Ascending aorta (tissue), 2 donors: ENCODE data around the gene PPP6R1. TPM values are rescaled to one million over a fixed set of nuclear protein-coding genes. Genes with fewer than 3 reads are reported as not detected.
"Not testable (repeated sequence)": the region's sequence is repeated elsewhere in the genome, so short reads cannot be mapped to it uniquely, and the experiment has no call there.

ENCODE experiments used
- DNase-seq, 2 donors: peaks; one replicate each; pipeline ENCODE4 v3.0.0-alpha.2; 2019; ENCODE audit warnings: low spot score in 2 of 2
- H3K27ac ChIP-seq, 2 donors: fragments of 200-600 bp; sonication (generic); one replicate each; pipeline ENCODE4 v1.5.1; 2016 to 2017; ENCODE audit warnings: mild to moderate bottlenecking in 1 of 2
- H3K27me3 ChIP-seq: fragments of 200-600 bp; sonication (generic); one replicate; pipeline ENCODE4 v1.5.1; 2017
- H3K36me3 ChIP-seq, 2 donors: fragments of 200-600 bp; sonication (generic); one replicate each; pipeline ENCODE4 v1.5.1; 2016
- H3K4me1 ChIP-seq, 2 donors: fragments of 200-600 bp; sonication (generic); one replicate each; pipeline ENCODE4 v1.5.1; 2016 to 2017; ENCODE audit warnings: mild to moderate bottlenecking in 1 of 2
- H3K4me3 ChIP-seq, 2 donors: fragments of 200-600 bp; sonication (generic); one replicate each; pipeline ENCODE4 v1.5.1; 2016 to 2017; ENCODE audit warnings: mild to moderate bottlenecking in 1 of 2
- H3K9me3 ChIP-seq, 2 donors: fragments of 200-600 bp; sonication (generic); one replicate each; pipeline ENCODE4 v1.5.1; 2016
- intact Hi-C: fragments of 100-400 bp; cut with DNase I; formaldehyde crosslinking; loops from one replicate; pipeline ENCODE4 v1.15.1; 2023
- total RNA-seq: library from RNA; depleted of rRNA; stranded (reverse); fragments of >200 nt; gene quantifications from one replicate; pipeline ENCODE4 v1.1.0, GENCODE V29; 2016
- TF ChIP-seq, protein P1 (sequence below), 3 experiments: fragments of 200-600 bp in 2 of 3; fragments of 450-650 bp in 1 of 3; sonication (generic) in 2 of 3; IDR thresholded peaks; one replicate each; pipeline ENCODE4 v1.5.1; 2016 to 2019; ENCODE audit warnings: antibody characterized with exemption in 3 of 3, mild to moderate bottlenecking in 1 of 3, moderate library complexity in 1 of 3

Gene PPP6R1
- total RNA-seq, 1 donor from 2014 or later, result 68.3 TPM

DNA sequence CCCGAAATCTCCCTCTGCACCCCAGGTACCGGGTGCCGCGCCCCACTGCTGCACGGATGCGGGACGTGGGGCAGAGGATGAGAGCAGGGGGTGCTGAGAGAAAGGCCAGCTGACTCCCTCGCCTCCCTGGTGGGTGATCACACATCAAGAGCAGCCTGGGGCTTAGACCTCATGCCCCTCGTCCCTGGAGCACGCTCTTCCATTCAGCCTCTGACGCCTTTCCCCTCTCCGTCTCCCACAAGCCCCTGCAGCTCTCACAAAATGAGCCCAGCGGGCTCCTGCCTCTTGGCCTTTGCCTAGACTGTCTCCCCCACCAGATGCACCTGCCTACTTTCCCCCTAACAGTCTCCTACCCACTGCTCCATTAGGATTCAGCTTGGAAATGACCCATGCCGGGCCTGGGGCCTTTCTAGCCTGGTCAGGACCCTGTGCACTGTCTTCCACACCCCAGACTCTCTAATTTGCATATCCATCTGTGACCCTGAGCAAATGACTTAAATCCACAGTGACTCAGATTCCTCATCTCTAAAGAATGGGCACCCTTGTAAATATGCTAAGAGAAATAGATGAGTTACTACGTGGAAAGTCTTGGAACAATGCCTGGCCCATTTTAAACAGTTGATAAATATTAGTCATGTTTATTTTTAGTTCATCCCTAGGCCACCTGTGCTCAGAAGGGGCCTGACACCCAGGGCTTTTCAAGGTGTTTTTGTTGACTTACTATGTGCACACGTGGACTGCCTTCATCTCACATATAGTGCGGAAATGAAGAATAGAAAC lies 48.9 kb downstream of the PPP6R1 start:
- no peak overlapping the region for H3K27ac ChIP-seq
- intact Hi-C loops, result no loop called here
- no peak for DNase-seq
- no peaks in the 10 kb centered on the region for H3K36me3 ChIP-seq
- TF ChIP-seq, protein P1, sequence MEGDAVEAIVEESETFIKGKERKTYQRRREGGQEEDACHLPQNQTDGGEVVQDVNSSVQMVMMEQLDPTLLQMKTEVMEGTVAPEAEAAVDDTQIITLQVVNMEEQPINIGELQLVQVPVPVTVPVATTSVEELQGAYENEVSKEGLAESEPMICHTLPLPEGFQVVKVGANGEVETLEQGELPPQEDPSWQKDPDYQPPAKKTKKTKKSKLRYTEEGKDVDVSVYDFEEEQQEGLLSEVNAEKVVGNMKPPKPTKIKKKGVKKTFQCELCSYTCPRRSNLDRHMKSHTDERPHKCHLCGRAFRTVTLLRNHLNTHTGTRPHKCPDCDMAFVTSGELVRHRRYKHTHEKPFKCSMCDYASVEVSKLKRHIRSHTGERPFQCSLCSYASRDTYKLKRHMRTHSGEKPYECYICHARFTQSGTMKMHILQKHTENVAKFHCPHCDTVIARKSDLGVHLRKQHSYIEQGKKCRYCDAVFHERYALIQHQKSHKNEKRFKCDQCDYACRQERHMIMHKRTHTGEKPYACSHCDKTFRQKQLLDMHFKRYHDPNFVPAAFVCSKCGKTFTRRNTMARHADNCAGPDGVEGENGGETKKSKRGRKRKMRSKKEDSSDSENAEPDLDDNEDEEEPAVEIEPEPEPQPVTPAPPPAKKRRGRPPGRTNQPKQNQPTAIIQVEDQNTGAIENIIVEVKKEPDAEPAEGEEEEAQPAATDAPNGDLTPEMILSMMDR (IDR thresholded peaks at IDR 0.05), result no peak
- H3K4me1 ChIP-seq, result peaks cover 0 to 2% of the 10 kb centered on the region in 2 donors
- no peak overlapping the region for H3K4me3 ChIP-seq
- H3K27me3 ChIP-seq, result no peaks in the 10 kb centered on the region
- peaks cover 0 to 11% of the 10 kb centered on the region in 2 donors for H3K9me3 ChIP-seq

DNA sequence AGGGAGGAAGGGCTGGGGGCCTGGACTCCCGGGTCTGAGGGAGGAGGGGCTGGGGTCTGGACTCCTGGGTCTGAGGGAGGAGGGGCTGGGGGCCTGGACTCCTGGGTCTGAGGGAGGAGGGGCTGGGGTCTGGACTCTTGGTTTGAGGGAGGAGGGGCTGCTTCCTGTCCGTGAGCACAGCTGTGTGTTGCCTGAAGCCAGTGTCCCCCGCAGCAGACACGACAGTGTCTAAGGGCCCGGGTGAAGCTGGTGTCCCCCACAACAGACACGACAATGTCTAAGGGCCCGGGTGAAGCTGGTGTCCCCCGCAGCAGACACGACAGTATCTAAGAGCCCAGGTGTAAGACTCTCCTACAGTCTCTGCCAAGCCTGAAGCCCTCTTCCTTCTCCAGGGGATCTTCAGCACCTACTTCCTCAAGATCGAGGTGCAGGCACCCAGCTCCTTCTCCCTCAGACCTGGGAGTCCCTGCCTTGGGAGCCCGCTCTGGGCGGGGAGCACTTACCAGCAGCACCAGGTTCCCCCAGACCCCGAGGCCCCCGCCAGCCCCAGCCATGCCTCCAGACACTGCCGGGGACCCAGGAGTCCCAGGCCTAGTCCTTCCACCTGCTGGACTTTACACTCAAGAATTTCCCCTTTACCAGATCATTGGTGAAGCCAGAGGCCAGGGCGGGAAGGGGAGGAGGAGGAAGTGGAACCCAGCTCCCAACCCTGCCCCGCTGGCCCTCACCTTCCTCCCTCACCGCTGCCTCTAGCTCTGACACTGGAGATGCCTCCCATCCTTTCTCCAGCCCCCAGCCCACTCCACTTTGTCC lies 49.7 kb downstream of the PPP6R1 start, which contains the start of gene PTPRH:
Gene PTPRH (minus strand): TSS at position 622 of the 813 bp plus-strand sequence. CDS start 68 bp downstream, at position 554.
- TF ChIP-seq, protein P1 (IDR thresholded peaks at IDR 0.05), result no peak
- H3K4me3 ChIP-seq, result no peak within 1 kb of the TSS
- peaks cover 0 to 11% of the 10 kb centered on the region in 2 donors for H3K9me3 ChIP-seq
- intact Hi-C loops, result no loop called here
- peaks cover 0 to 2% of the 10 kb centered on the region in 2 donors for H3K4me1 ChIP-seq
- H3K27me3 ChIP-seq, result no peaks in the 10 kb centered on the region
- H3K27ac ChIP-seq, result no peak within 1 kb of the TSS
- DNase-seq, result no peak
- no peaks in the 10 kb centered on the region for H3K36me3 ChIP-seq

DNA sequence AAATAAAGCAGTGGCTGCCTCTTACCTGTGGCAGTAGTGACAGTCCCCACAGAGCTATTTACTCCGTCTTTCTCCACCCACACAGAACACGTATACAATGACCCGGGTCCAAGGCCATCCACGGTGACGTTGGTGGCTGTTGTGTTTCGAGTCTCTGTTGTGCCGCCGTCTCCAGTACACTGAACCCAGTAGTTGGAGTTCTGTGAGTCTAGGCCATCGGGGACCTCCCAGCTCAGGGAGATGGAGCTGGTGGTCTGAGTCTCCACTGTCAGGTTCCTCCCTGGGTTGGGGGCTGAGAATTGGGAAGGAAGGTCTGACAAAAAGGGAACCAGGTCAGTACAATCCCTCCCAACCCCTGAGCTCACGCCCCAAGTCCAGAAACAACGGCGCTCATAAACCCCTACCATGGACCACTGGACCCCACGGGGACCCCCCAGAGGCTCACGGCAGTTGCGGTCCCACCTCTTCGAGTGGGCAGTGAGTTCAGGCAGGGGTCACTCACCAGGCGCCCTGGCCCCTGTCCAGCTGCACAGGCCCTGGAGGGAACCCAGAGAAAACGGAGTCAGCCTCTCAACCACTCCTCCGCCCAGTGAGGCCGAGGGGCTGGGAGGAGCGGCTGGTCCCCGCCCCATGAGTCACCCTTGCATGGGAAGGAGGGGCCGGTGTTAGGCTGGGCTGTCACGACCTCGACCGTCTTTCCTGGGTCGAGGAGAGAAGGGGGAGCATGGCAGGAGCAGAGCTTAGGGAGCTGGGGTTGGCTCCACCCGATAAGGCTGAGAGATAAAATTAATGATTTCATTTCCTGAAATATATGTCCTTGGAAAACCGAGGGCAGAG lies 51.9 kb downstream of the PPP6R1 start:
- Histone ChIP-seq H3K9me3 (no peaks in the 10 kb centered on the region), H3K36me3 (no peaks in the 10 kb centered on the region), H3K4me1 (peaks cover 0 to 2% of the 10 kb centered on the region in 2 donors), H3K4me3 (peak overlapping the region in 1 of 2 donors; percentile 30), H3K27me3 (no peaks in the 10 kb centered on the region), H3K27ac (no peak overlapping the region)
- intact Hi-C loops, result no loop called here
- peak; percentile 35 to 78 for DNase-seq
- TF ChIP-seq, protein P1 (IDR thresholded peaks at IDR 0.05), result no peak

DNA sequence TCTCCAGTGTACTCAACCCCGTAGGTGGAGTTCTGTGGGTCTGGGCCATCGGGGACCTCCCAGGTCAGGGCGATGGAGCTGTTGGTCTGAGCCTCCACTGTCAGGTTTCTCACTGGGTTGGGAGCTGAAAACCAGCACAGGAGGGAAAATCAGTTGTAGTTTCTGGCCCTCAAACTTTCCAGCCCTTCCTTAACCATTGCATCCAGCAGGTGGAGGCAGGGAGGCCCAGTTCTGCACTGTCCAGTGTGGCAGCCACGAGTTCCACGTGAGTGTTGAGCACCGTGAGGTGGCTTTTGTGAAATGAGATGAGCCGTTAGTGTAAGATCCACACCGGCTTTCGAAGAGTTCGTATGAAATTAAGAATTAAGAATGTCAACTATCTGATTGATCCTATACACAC lies 56.6 kb downstream of the PPP6R1 start:
- DNase-seq, H3K27me3 ChIP-seq, H3K4me1 ChIP-seq, H3K9me3 ChIP-seq, H3K36me3 ChIP-seq, H3K27ac ChIP-seq, H3K4me3 ChIP-seq, intact Hi-C loops: not testable (repeated sequence)

DNA sequence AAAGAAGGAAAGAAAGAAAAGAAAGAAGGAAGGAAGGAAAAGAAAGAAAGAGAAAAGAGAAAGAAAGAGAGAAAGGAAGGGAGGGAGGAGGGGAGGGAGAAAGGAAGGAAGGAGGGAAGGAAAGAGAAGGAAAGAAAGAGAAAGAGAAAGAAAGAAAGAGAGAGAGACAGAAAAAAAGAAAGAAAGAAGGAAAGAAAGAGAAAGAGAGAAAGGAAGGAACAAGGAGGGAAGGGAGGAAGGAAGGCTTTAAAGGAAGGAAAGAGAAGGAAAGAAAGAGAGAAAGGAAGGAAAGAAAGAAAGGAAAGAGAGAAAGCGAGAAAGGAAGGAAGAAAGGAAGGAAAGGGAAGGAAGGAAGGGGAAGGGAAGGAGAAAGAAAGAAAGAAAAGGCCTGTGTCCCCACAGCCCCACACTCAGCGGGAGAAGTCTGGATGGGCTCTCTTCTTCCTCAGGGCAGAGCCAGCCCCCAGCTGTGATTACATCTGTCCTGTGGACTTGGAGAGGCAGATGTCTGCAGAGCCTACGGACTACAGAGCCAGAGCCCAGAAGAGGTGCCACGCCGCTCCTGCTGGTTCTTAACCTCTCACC lies 59.1 kb downstream of the PPP6R1 start:
- intact Hi-C loops, result no loop called here
- no peak overlapping the region for H3K4me3 ChIP-seq
- no peak for DNase-seq
- no peaks in the 10 kb centered on the region for H3K9me3 ChIP-seq
- H3K4me1 ChIP-seq, result no peaks in the 10 kb centered on the region
- no peaks in the 10 kb centered on the region for H3K36me3 ChIP-seq
- no peaks in the 10 kb centered on the region for H3K27me3 ChIP-seq
- TF ChIP-seq, protein P1 (IDR thresholded peaks at IDR 0.05), result no peak
- no peak overlapping the region for H3K27ac ChIP-seq
